ENCODE measurements around the gene BLMH. TPM values are rescaled to one million over a fixed set of nuclear protein-coding genes. Genes with fewer than 3 reads are reported as not detected.
A peak's percentile ranks its signal among the peaks of the same experiment; 100 is the strongest.

BLMH gene
- total RNA-seq, 2 experiments from 2014 or later: 47.0 to 52.7 TPM

DNA sequence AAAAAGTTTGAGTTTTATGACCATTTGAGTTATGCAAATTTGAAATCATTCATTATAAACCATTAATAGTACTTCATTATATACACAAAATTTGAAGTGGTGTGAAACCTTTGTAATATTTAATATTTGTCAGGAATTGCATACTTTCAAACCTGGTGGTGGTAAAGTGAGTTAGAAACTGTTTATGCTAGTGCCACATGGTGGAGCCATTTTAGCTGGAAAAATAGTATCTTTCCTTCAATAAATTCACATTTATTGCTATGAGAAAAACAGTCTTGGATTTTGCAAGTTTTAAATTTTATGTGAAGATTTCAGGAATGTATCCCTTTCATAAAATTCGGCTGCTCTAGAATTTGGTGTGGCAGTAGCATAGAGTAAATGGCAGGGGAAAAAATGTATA lies 7.3 kb upstream of the BLMH start:
- H3K27me3 Mint-ChIP-seq: no peaks in the 10 kb centered on the region
- DNase-seq: no peak
- H3K36me3 Mint-ChIP-seq (ENCODE audit: low read depth): no peaks in the 10 kb centered on the region
- H3K4me3 Mint-ChIP-seq: no peak overlapping the region
- H3K4me1 Mint-ChIP-seq: peaks cover 3% of the 10 kb centered on the region
- peaks cover 5% of the 10 kb centered on the region for H3K9me3 Mint-ChIP-seq
- POLR2A ChIA-PET: no interaction called here
- CTCF ChIA-PET: no interaction called here
- no peak overlapping the region for H3K27ac Mint-ChIP-seq

DNA sequence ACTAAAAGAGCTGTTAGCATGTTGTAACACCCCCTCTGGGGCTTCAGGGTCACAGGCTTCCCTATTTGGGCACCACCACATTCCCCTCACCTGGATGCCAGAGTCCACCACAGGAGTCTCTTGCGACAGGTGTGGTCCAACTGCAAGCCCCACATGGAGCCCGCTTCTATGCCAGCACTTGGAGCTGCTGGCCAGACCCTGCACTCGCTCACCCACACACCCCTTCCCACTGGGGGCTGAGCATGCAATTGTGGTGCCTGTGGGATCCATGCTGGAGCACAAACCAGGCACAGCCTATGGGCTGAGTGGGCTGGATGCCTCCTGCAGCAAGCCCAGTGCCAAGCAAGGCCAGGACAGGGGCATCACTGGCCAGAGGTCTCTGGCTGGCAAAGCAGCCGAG lies 6.0 kb upstream of the BLMH start:
- Mint-ChIP-seq H3K27me3 (no peaks in the 10 kb centered on the region), H3K9me3 (peaks cover 5% of the 10 kb centered on the region), H3K4me3 (no peak overlapping the region), H3K36me3 (ENCODE audit: low read depth) (no peaks in the 10 kb centered on the region), H3K27ac (no peak overlapping the region), H3K4me1 (peaks cover 3% of the 10 kb centered on the region)
- ChIA-PET POLR2A (no interaction called here), CTCF (interaction anchor here (0.6 kb wide), 1 partner anchor 206 kb away, joined by 3 read pairs; no protein-coding TSS in a partner anchor)
- DNase-seq: no peak

DNA sequence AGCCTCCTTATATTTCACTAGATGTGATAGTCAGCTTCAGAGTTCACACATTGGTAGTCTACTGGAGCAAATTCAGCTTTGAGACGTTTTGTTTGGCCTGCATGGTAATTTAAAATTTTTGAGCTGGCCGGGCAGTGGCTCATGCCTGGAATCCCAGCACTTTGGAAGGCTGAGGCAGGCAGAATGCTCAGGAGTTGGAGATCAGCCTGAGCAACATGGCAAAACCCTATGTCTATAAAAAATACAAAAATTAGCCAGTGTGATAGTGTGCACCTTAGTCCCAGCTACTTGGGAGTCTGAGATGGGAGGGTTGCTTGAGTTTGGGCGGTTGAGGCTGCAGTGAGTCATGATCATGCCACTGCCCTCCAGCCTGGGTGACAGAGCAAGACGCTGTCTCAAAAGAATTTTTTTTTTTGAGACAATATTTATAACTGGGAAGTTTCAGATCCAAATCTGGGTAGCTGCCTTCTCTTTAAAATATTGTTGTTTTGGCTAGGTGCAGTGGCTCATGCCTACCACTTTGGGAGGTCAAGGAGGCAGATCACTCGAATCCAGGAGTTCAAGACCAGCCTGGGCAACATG lies 4.8 kb upstream of the BLMH start:
- H3K9me3 Mint-ChIP-seq: peaks cover 5% of the 10 kb centered on the region
- ChIA-PET POLR2A (no interaction called here), CTCF (interaction anchor here (0.6 kb wide), 1 partner anchor 382 kb away, joined by 7 read pairs; no protein-coding TSS in a partner anchor)
- H3K27ac Mint-ChIP-seq: no peak overlapping the region
- H3K36me3 Mint-ChIP-seq (ENCODE audit: low read depth): no peaks in the 10 kb centered on the region
- no peak overlapping the region for H3K4me3 Mint-ChIP-seq
- no peaks in the 10 kb centered on the region for H3K27me3 Mint-ChIP-seq
- H3K4me1 Mint-ChIP-seq: peaks cover 8% of the 10 kb centered on the region
- DNase-seq: no peak

DNA sequence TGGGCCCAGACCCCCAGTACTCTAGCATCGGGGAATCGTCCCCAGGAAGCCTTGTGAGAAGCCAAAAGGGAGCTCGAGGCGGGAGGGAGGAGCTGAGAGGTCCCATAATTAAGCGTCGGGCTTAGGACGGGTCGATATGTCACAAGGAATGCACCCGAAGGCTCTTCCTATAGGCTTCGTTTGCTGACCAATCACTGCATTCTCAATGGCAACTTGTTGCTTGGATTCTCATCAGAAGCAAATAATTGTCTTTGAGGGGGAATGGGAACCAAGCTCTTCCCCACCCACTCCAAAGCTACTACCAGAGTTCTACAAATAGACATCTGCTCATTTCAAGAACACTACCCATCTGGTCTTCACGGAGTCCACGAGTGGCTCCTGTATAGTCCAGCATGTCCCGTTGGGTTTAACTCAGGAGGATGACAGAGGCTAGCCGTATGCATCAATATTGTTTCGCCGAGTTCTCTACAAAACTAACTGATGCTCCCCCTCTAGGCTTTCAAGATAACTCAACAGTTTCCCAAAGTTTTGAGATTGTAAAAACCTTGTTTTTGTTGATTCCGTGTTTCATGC lies 628 bp upstream of the BLMH start:
- DNase-seq: no peak
- peaks cover 23% of the 10 kb centered on the region for H3K4me1 Mint-ChIP-seq
- no peaks in the 10 kb centered on the region for H3K27me3 Mint-ChIP-seq
- POLR2A ChIA-PET: no interaction called here
- no peak overlapping the region for H3K4me3 Mint-ChIP-seq
- peaks cover 16% of the 10 kb centered on the region for H3K36me3 Mint-ChIP-seq (ENCODE audit: low read depth)
- CTCF ChIA-PET: interaction anchor here (1.3 to 1.9 kb wide), 4 partner anchors 15 to 308 kb away, joined by 3 to 6 read pairs (median 6); partner anchors contain the start of gene TMIGD1
- peak overlapping the region; percentile 74 for H3K27ac Mint-ChIP-seq
- H3K9me3 Mint-ChIP-seq: no peaks in the 10 kb centered on the region

DNA sequence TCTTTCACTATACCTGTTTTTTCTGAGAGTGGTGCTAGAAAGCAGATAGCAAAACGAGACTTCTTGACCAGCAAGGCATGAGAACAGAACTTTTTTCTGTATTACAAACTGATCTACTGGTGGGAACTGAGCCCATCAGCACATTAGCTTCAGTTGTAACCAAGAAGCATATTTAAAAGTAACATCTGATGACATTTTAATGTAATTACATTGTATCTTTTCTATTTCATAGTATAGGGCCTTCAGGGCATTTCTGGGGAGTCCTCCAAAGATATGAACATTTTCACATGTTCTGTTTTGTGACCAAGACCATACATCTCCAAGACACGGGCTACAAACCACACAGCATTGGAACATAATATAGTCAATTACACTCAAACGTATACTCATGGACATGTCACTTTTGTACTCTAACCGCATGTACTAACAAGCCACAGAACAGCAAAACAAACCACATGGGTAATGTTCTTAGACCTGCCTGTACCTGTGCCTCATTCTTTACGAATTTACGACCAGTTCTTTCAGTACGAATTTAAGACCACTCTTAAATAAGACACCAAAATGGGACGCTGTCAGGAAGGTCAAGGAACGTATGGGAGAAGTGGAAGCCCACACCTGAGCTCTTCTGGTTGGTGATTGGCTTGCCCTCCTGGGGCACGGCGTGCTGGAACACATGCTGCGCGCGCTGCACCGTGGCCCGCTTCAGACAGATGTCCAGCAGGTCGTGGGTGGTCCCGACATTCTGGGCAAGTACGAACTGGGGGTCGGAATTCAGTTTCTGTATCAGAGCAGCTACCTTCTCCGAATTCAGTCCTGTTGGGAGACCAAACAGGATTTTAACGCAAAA lies 825 bp downstream of the BLMH start:
- Mint-ChIP-seq H3K4me3 (peak overlapping the region; percentile 92), H3K9me3 (no peaks in the 10 kb centered on the region), H3K27ac (peak overlapping the region; percentile 93), H3K36me3 (ENCODE audit: low read depth) (peaks cover 26% of the 10 kb centered on the region), H3K4me1 (peaks cover 23% of the 10 kb centered on the region), H3K27me3 (no peaks in the 10 kb centered on the region)
- DNase-seq: peak; percentile 28
- CTCF ChIA-PET: interaction anchor here (0.9 to 1.9 kb wide), 4 partner anchors 16 to 310 kb away, joined by 3 to 6 read pairs (median 4); no protein-coding TSS in a partner anchor
- POLR2A ChIA-PET: interaction anchor here (0.6 kb wide), 1 partner anchor 118 kb away, joined by 4 read pairs; no protein-coding TSS in a partner anchor

DNA sequence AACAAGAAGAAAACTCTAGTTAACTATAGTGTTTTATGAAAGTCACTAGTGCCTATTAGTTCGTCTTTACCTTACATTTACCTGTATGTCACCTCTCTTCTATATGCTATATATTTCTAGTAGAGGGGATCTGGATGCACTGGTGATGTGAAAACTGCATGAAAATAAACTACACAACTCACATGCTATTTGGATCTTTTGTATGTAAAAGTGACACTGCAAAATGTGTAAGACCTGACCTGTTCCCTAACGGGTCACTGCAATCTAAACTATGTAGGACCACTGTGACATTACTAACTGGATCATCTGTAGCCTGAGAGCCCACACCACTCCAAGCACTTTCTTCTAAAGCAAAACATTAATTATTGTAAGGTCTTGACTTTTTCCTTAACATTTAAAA lies 1.7 kb downstream of the BLMH start:
- peak overlapping the region; percentile 92 for H3K4me3 Mint-ChIP-seq
- POLR2A ChIA-PET: no interaction called here
- H3K36me3 Mint-ChIP-seq (ENCODE audit: low read depth): peaks cover 33% of the 10 kb centered on the region
- peaks cover 23% of the 10 kb centered on the region for H3K4me1 Mint-ChIP-seq
- H3K27ac Mint-ChIP-seq: no peak overlapping the region
- no peaks in the 10 kb centered on the region for H3K27me3 Mint-ChIP-seq
- CTCF ChIA-PET: no interaction called here
- no peaks in the 10 kb centered on the region for H3K9me3 Mint-ChIP-seq
- no peak for DNase-seq

DNA sequence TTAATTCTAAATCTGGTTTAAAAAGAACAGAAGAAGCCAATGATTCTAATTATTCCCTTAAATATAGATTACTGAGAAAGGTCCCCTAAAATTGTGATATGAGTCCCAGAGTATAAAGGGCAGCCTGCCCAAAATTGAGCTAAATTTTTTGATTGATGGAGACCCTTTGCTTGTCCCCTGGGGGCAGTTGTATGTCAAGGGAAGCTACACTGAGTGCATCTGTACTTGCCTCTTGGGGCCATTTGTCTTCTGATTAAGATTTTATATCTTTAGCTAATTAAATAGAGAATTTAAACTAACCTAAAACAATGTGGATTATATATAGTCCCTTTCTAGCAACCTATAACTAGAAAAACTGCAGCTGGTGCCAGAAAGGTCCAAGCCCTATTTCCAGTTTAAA lies 12.6 kb downstream of the BLMH start:
- H3K27me3 Mint-ChIP-seq: no peaks in the 10 kb centered on the region
- DNase-seq: no peak
- H3K4me1 Mint-ChIP-seq: peaks cover 5% of the 10 kb centered on the region
- POLR2A ChIA-PET: no interaction called here
- CTCF ChIA-PET: interaction anchor here (0.6 to 0.9 kb wide), 3 partner anchors 8 to 117 kb away, joined by 3 to 4 read pairs (median 3); no protein-coding TSS in a partner anchor
- H3K27ac Mint-ChIP-seq: no peak overlapping the region
- peaks cover 36% of the 10 kb centered on the region for H3K36me3 Mint-ChIP-seq (ENCODE audit: low read depth)
- H3K9me3 Mint-ChIP-seq: no peaks in the 10 kb centered on the region
- no peak overlapping the region for H3K4me3 Mint-ChIP-seq

DNA sequence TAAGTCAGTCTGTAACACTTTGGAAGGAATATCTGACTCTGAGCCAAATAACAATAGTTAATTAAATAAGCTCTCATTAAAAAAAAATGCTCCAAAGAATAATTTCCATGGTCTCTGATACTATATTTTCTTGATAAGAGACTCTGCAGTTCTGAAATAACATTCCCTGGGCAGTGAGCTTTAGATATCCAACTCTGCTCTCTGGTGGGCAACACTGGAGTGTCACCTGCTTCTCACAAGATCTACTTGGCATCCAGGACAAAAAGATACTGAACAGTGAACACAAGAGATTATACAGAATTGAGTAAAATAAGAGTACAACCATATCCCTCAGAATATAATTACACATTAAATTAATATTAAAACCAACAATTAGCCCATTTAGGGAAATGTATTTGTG lies 13.7 kb downstream of the BLMH start:
- Mint-ChIP-seq H3K36me3 (ENCODE audit: low read depth) (peaks cover 38% of the 10 kb centered on the region), H3K27ac (no peak overlapping the region), H3K4me3 (no peak overlapping the region), H3K4me1 (peaks cover 5% of the 10 kb centered on the region), H3K27me3 (no peaks in the 10 kb centered on the region), H3K9me3 (no peaks in the 10 kb centered on the region)
- ChIA-PET POLR2A (no interaction called here), CTCF (no interaction called here)
- DNase-seq: no peak

DNA sequence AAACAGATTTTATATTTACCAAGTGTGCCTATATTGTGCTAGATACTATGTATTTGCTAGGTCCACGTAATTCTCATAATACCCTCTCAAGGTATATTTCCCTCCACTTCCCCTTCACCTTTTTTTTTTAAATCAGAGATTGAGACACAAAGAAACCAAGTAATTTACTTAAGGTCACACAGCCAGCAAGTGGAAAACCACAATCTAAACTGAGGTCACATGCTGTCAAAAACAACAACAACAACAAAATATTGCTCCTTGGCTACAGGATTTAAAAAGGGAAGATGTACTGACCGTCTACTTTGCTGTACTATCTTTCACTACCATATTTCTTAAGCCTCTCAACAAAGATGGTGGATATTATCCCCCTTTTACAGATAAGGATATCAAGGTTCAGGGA lies 15.8 kb downstream of the BLMH start:
- H3K27me3 Mint-ChIP-seq: no peaks in the 10 kb centered on the region
- no peak for DNase-seq
- H3K4me3 Mint-ChIP-seq: no peak overlapping the region
- ChIA-PET CTCF (no interaction called here), POLR2A (no interaction called here)
- no peaks in the 10 kb centered on the region for H3K9me3 Mint-ChIP-seq
- no peak overlapping the region for H3K27ac Mint-ChIP-seq
- peaks cover 50% of the 10 kb centered on the region for H3K36me3 Mint-ChIP-seq (ENCODE audit: low read depth)
- H3K4me1 Mint-ChIP-seq: peaks cover 5% of the 10 kb centered on the region

DNA sequence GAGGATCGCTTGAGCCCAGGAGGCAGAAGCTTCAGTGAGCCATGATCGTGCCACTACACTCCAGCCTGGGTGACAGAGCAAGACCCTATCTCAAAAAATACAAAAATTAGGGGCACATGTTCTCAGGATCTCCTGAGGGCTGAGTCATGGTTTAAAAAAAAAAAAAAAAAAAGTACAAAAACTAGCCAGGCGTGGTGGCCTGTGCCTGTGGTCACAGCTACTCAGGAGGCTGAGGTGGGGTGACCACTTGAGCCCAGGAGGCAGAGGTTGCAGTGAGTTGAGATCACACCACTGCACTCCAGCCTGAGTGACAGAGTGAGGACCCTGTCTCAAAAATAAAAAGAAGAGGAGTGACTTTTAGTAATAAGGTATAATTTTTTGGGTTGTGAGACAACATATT lies 16.9 kb downstream of the BLMH start:
- ChIA-PET CTCF (interaction anchor here (0.6 kb wide), 1 partner anchor 568 kb away, joined by 5 read pairs; no protein-coding TSS in a partner anchor), POLR2A (no interaction called here)
- Mint-ChIP-seq H3K36me3 (ENCODE audit: low read depth) (peaks cover 51% of the 10 kb centered on the region), H3K27me3 (no peaks in the 10 kb centered on the region), H3K9me3 (no peaks in the 10 kb centered on the region), H3K27ac (no peak overlapping the region), H3K4me3 (no peak overlapping the region), H3K4me1 (peaks cover 5% of the 10 kb centered on the region)
- no peak for DNase-seq

DNA sequence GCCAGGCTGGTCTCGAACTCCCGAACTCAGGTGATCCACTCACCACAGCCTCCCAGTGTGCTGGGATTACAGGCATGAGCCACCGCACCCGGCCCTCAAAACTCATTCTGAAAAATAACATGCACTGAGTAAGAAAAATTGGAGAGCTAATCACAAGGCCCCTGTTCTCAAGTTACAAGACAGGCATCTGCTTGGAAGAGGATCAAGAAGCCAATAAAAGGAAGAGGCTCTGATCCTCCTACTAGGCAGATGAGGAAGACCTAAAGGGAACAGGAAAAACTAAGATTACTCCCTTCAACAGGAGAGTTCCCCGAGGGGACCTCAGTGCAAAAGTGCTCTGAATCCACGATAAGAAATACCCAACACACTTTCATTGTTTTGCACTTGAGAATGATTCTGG lies 18.4 kb downstream of the BLMH start:
- ChIA-PET CTCF (interaction anchor here (0.9 kb wide), 1 partner anchor 9 kb away, joined by 4 read pairs; no protein-coding TSS in a partner anchor), POLR2A (no interaction called here)
- no peak for DNase-seq
- H3K36me3 Mint-ChIP-seq (ENCODE audit: low read depth): peaks cover 49% of the 10 kb centered on the region
- no peak overlapping the region for H3K27ac Mint-ChIP-seq
- peaks cover 5% of the 10 kb centered on the region for H3K4me1 Mint-ChIP-seq
- no peak overlapping the region for H3K4me3 Mint-ChIP-seq
- no peaks in the 10 kb centered on the region for H3K9me3 Mint-ChIP-seq
- H3K27me3 Mint-ChIP-seq: no peaks in the 10 kb centered on the region

DNA sequence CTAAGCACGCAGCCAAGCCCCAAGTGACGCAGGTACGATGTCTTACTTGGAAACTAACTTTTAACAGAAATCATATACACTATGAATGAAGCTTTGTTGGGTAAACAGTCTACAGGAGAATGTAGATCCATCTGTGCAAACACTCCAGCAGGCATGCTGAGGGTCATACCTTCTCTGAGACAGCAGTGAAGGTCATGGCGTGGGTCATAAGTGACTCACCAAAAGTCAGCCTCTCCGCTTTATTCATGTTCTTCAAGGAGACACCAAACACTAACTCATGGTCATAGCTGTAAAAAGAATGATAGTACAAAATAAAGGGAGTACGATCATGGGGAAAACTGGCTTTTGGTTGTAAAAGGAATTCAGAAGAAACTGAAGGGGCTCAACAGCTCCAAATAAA lies 20.6 kb downstream of the BLMH start:
- peaks cover 5% of the 10 kb centered on the region for H3K4me1 Mint-ChIP-seq
- DNase-seq: no peak
- H3K9me3 Mint-ChIP-seq: no peaks in the 10 kb centered on the region
- H3K4me3 Mint-ChIP-seq: no peak overlapping the region
- no peak overlapping the region for H3K27ac Mint-ChIP-seq
- CTCF ChIA-PET: interaction anchor here (1.2 kb wide), 1 partner anchor 31 kb away, joined by 3 read pairs; no protein-coding TSS in a partner anchor
- H3K36me3 Mint-ChIP-seq (ENCODE audit: low read depth): peaks cover 56% of the 10 kb centered on the region
- no peaks in the 10 kb centered on the region for H3K27me3 Mint-ChIP-seq
- POLR2A ChIA-PET: no interaction called here

DNA sequence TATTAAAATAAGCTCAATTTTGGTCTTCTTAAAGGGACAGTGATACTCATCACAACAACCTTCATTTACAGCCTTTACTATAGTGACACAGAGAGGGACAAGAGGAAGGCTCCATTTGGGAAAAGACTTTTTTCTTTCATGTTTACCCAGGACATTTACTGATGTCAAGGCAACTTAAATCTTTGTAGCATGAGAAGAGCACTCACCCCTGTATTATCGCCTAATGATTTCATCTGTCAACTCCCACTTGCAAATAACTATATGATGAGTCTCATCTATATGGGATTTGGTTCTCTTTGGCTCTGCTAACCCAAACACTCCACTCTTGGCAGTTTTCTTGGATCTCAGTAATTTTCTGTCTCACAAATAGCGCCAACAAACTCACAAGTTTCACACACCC lies 24.1 kb downstream of the BLMH start:
- DNase-seq: no peak
- H3K4me1 Mint-ChIP-seq: no peaks in the 10 kb centered on the region
- no peak overlapping the region for H3K27ac Mint-ChIP-seq
- ChIA-PET POLR2A (no interaction called here), CTCF (no interaction called here)
- H3K36me3 Mint-ChIP-seq (ENCODE audit: low read depth): peaks cover 48% of the 10 kb centered on the region
- H3K9me3 Mint-ChIP-seq: no peaks in the 10 kb centered on the region
- no peaks in the 10 kb centered on the region for H3K27me3 Mint-ChIP-seq
- H3K4me3 Mint-ChIP-seq: no peak overlapping the region
